Measurements from ENCODE around the gene ANKS4B.
"Not testable (repeated sequence)": the region's sequence is repeated elsewhere in the genome, so short reads cannot be mapped to it uniquely, and the experiment has no call there.

ANKS4B gene

GRCh38 chr16:21189311-21189710, 44.2 kb upstream of the ANKS4B start:
- TF ChIP-seq, protein P1, sequence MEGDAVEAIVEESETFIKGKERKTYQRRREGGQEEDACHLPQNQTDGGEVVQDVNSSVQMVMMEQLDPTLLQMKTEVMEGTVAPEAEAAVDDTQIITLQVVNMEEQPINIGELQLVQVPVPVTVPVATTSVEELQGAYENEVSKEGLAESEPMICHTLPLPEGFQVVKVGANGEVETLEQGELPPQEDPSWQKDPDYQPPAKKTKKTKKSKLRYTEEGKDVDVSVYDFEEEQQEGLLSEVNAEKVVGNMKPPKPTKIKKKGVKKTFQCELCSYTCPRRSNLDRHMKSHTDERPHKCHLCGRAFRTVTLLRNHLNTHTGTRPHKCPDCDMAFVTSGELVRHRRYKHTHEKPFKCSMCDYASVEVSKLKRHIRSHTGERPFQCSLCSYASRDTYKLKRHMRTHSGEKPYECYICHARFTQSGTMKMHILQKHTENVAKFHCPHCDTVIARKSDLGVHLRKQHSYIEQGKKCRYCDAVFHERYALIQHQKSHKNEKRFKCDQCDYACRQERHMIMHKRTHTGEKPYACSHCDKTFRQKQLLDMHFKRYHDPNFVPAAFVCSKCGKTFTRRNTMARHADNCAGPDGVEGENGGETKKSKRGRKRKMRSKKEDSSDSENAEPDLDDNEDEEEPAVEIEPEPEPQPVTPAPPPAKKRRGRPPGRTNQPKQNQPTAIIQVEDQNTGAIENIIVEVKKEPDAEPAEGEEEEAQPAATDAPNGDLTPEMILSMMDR (IDR thresholded peaks at IDR 0.05; ENCODE audit: poor library complexity, severe bottlenecking) = no peak
- no peak for ATAC-seq (ENCODE audit: low read depth)
- DNase-seq (ENCODE audit: low spot score) = no peak

GRCh38 chr16:21190013-21190412, 43.5 kb upstream of the ANKS4B start:
- Histone ChIP-seq H3K27me3 (ENCODE audit: insufficient read depth, poor library complexity, severe bottlenecking) (no peaks in the 10 kb centered on the region), H3K27ac (ENCODE audit: poor library complexity, severe bottlenecking) (no peak overlapping the region), H3K9me3 (ENCODE audit: severe bottlenecking) (no peaks in the 10 kb centered on the region), H3K4me1 (ENCODE audit: insufficient read depth, poor library complexity, severe bottlenecking) (peaks cover 8% of the 10 kb centered on the region), H3K4me3 (ENCODE audit: severe bottlenecking) (no peak overlapping the region), H3K36me3 (ENCODE audit: low read depth) (no peaks in the 10 kb centered on the region)
- TF ChIP-seq, protein P1 (IDR thresholded peaks at IDR 0.05; ENCODE audit: poor library complexity, severe bottlenecking) = no peak
- ATAC-seq (ENCODE audit: low read depth) (no peak), DNase-seq (ENCODE audit: low spot score) (no peak)

More at GRCh38 chr16:21189311-21189710, 44.2 kb upstream of the ANKS4B start:
- Histone ChIP-seq H3K27me3 (ENCODE audit: insufficient read depth, poor library complexity, severe bottlenecking) (no peaks in the 10 kb centered on the region), H3K36me3 (ENCODE audit: low read depth) (no peaks in the 10 kb centered on the region), H3K4me3 (ENCODE audit: severe bottlenecking) (no peak overlapping the region), H3K9me3 (ENCODE audit: severe bottlenecking) (no peaks in the 10 kb centered on the region), H3K4me1 (ENCODE audit: insufficient read depth, poor library complexity, severe bottlenecking) (peaks cover 8% of the 10 kb centered on the region), H3K27ac (ENCODE audit: poor library complexity, severe bottlenecking) (no peak overlapping the region)

DNA sequence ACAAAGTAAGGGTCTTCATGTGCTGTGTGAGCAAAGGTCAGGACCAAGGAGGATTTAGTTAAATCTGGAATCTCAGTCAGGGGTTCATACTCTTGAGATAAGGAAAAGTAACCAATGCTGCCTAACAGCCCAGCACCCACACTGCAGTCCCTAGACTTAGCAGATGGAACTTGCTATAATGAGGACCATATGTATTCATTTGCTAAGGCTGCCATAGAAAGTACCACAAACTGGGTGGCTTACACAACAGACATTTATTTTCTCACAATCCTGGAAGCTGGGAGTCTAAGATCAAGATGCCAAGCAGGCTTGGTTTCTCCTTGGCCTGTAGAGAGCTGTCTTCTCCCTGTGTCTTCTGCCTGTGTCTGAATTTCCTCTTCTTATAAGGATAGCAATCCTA, 42.9 kb upstream of the ANKS4B start:
- ATAC-seq (ENCODE audit: low read depth) = no peak
- Histone ChIP-seq H3K9me3 (ENCODE audit: severe bottlenecking) (no peaks in the 10 kb centered on the region), H3K4me3 (ENCODE audit: severe bottlenecking) (no peak overlapping the region), H3K27ac (ENCODE audit: poor library complexity, severe bottlenecking) (no peak overlapping the region), H3K4me1 (ENCODE audit: insufficient read depth, poor library complexity, severe bottlenecking) (peaks cover 8% of the 10 kb centered on the region), H3K27me3 (ENCODE audit: insufficient read depth, poor library complexity, severe bottlenecking) (no peaks in the 10 kb centered on the region), H3K36me3 (ENCODE audit: low read depth) (no peaks in the 10 kb centered on the region)
- DNase-seq (ENCODE audit: low spot score) = no peak
- TF ChIP-seq, protein P1 (IDR thresholded peaks at IDR 0.05; ENCODE audit: poor library complexity, severe bottlenecking) = no peak

DNA sequence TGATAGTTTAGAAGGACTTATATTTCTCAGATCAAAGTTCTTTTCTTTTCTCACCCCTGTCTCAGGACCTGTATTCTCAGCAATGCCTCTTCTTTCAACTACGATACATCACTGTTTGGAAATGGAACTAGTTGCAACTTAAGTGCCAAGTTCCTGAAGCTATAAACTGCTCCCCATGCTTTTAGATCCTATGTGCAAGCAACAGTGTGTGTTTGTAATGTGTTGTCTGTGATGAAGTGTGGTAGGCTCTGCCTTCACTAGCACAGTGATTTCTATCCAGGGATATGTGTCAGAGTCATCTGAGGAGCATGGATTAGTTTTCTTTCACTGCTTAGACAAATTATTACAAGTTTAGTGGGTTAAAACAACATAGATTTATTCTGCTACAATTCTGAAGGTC, 40.5 kb upstream of the ANKS4B start:
- Histone ChIP-seq H3K4me3 (ENCODE audit: severe bottlenecking) (no peak overlapping the region), H3K4me1 (ENCODE audit: insufficient read depth, poor library complexity, severe bottlenecking) (peaks cover 6% of the 10 kb centered on the region), H3K9me3 (ENCODE audit: severe bottlenecking) (no peaks in the 10 kb centered on the region), H3K27ac (ENCODE audit: poor library complexity, severe bottlenecking) (no peak overlapping the region), H3K27me3 (ENCODE audit: insufficient read depth, poor library complexity, severe bottlenecking) (no peaks in the 10 kb centered on the region), H3K36me3 (ENCODE audit: low read depth) (no peaks in the 10 kb centered on the region)
- TF ChIP-seq, protein P1 (IDR thresholded peaks at IDR 0.05; ENCODE audit: poor library complexity, severe bottlenecking) = no peak
- ATAC-seq (ENCODE audit: low read depth) = no peak
- no peak for DNase-seq (ENCODE audit: low spot score)

- H3K4me1 ChIP-seq (ENCODE audit: insufficient read depth, poor library complexity, severe bottlenecking) = no peaks in the 10 kb centered on the region
- DNase-seq (ENCODE audit: low spot score) = no peak
- H3K4me3 ChIP-seq (ENCODE audit: severe bottlenecking) = no peak overlapping the region
- no peaks in the 10 kb centered on the region for H3K9me3 ChIP-seq (ENCODE audit: severe bottlenecking)
- ATAC-seq (ENCODE audit: low read depth) = no peak
- TF ChIP-seq, protein P1 (IDR thresholded peaks at IDR 0.05; ENCODE audit: poor library complexity, severe bottlenecking) = no peak
- H3K36me3 ChIP-seq (ENCODE audit: low read depth) = no peaks in the 10 kb centered on the region
- no peak overlapping the region for H3K27ac ChIP-seq (ENCODE audit: poor library complexity, severe bottlenecking)
- H3K27me3 ChIP-seq (ENCODE audit: insufficient read depth, poor library complexity, severe bottlenecking) = no peaks in the 10 kb centered on the region
These were observed 38.7 kb upstream of the ANKS4B start for GRCh38 chr16:21194771-21195301.

- H3K27me3 ChIP-seq (ENCODE audit: insufficient read depth, poor library complexity, severe bottlenecking); H3K9me3 ChIP-seq (ENCODE audit: severe bottlenecking); H3K27ac ChIP-seq (ENCODE audit: poor library complexity, severe bottlenecking); ATAC-seq (ENCODE audit: low read depth); H3K4me1 ChIP-seq (ENCODE audit: insufficient read depth, poor library complexity, severe bottlenecking); H3K4me3 ChIP-seq (ENCODE audit: severe bottlenecking); DNase-seq (ENCODE audit: low spot score); H3K36me3 ChIP-seq (ENCODE audit: low read depth): not testable (repeated sequence)
These were observed 38.2 kb upstream of the ANKS4B start for GRCh38 chr16:21195330-21195729.

Measured in RWPE2 (cell line).